ENCODE results near the gene CST8.

Gene CST8

GRCh38 chr20:23456873-23457272, 34.0 kb upstream of the CST8 start:
- no peak overlapping the region for H3K4me3 ChIP-seq (ENCODE audit: low read depth, low read length)
- no peaks in the 10 kb centered on the region for H3K9me3 ChIP-seq (ENCODE audit: control insufficient read depth, insufficient read depth, low read depth, low read length)
- no peaks in the 10 kb centered on the region for H3K36me3 ChIP-seq (ENCODE audit: control insufficient read depth in 2 of 2, insufficient read depth in 1 of 2, low read length in 2 of 2)
- no peak for TF ChIP-seq ELK4 (IDR thresholded peaks at IDR 0.05; ENCODE audit: borderline replicate concordance, low read depth, low read length)
- TF ChIP-seq ZNF398 (tag by site-specific recombination; IDR thresholded peaks at IDR 0.05): no peak
- TF ChIP-seq OVOL3 (tag by site-specific recombination; IDR thresholded peaks at IDR 0.05): no peak
- TF ChIP-seq ZXDB (tag by site-specific recombination; IDR thresholded peaks at IDR 0.05): no peak
- no peak for TF ChIP-seq ZNF239 (tag by site-specific recombination; IDR thresholded peaks at IDR 0.05)
- no peak for TF ChIP-seq ZBTB48 (tag by site-specific recombination; IDR thresholded peaks at IDR 0.05)
- TF ChIP-seq ZBTB17 (tag by site-specific recombination; IDR thresholded peaks at IDR 0.05): no peak
- TF ChIP-seq ZNF394 (tag by site-specific recombination; IDR thresholded peaks at IDR 0.05; ENCODE audit: borderline replicate concordance): no peak
- no peak for TF ChIP-seq ZNF830 (tag by site-specific recombination; IDR thresholded peaks at IDR 0.05; ENCODE audit: low read depth)
- ChIA-PET POLR2A (no interaction called here), CTCF (no interaction called here)
- H3K27ac ChIP-seq (ENCODE audit: extremely low read depth, low read depth, low read length): no peak overlapping the region
- H3K4me1 ChIP-seq (ENCODE audit: control insufficient read depth, insufficient read depth, low read length): no peaks in the 10 kb centered on the region

- no peaks in the 10 kb centered on the region for H3K4me1 ChIP-seq (ENCODE audit: control insufficient read depth, insufficient read depth, low read length)
- H3K27ac ChIP-seq (ENCODE audit: extremely low read depth, low read depth, low read length): no peak overlapping the region
- H3K36me3 ChIP-seq (ENCODE audit: control insufficient read depth in 2 of 2, insufficient read depth in 1 of 2, low read length in 2 of 2): no peaks in the 10 kb centered on the region
- no peaks in the 10 kb centered on the region for H3K9me3 ChIP-seq (ENCODE audit: control insufficient read depth, insufficient read depth, low read depth, low read length)
- ChIA-PET CTCF (interaction anchor here (0.6 to 1.3 kb wide), 2 partner anchors 12 to 36 kb away, joined by 4 to 6 read pairs; no protein-coding TSS in a partner anchor), POLR2A (no interaction called here)
- no peak overlapping the region for H3K4me3 ChIP-seq (ENCODE audit: low read depth, low read length)
- no peak for TF ChIP-seq ZNF202 (tag by site-specific recombination; IDR thresholded peaks at IDR 0.05; ENCODE audit: borderline replicate concordance)
- TF ChIP-seq ZNF133 (tag by site-specific recombination; IDR thresholded peaks at IDR 0.05): no peak
- no peak for TF ChIP-seq PRDM10 (tag by site-specific recombination; IDR thresholded peaks at IDR 0.05)
- TF ChIP-seq GFI1B (tag by site-specific recombination; IDR thresholded peaks at IDR 0.05): no peak
- no peak for TF ChIP-seq ZNF221 (tag by site-specific recombination; IDR thresholded peaks at IDR 0.05; ENCODE audit: borderline replicate concordance)
- no peak for TF ChIP-seq KLF1 (tag by site-specific recombination; IDR thresholded peaks at IDR 0.05)
- TF ChIP-seq KLF17 (tag by site-specific recombination; IDR thresholded peaks at IDR 0.05): no peak
- TF ChIP-seq ZBTB1 (tag by site-specific recombination; IDR thresholded peaks at IDR 0.05): no peak
- no peak for TF ChIP-seq ZNF302 (tag by site-specific recombination; IDR thresholded peaks at IDR 0.05; ENCODE audit: low read depth)
- TF ChIP-seq ZNF747 (tag by site-specific recombination; IDR thresholded peaks at IDR 0.05): no peak
- no peak for TF ChIP-seq ZNF830 (tag by site-specific recombination; IDR thresholded peaks at IDR 0.05; ENCODE audit: low read depth)
- TF ChIP-seq MZF1 (tag by site-specific recombination; IDR thresholded peaks at IDR 0.05; ENCODE audit: borderline replicate concordance): no peak
- TF ChIP-seq MYNN (tag by site-specific recombination; IDR thresholded peaks at IDR 0.05; ENCODE audit: borderline replicate concordance): no peak
- no peak for TF ChIP-seq ZSCAN4 (tag by site-specific recombination; IDR thresholded peaks at IDR 0.05)
- no peak for TF ChIP-seq ZNF654 (tag by site-specific recombination; IDR thresholded peaks at IDR 0.05; ENCODE audit: low read depth)
- no peak for TF ChIP-seq ZNF404 (tag by site-specific recombination; IDR thresholded peaks at IDR 0.05)
Measured at GRCh38 chr20:23459461-23460150, 31.3 kb upstream of the CST8 start.

Measured in HEK293 (cell line).